DOHH2 (cell line): ENCODE measurements around the gene HOXA13.
A peak's percentile ranks its signal among the peaks of the same experiment; 100 is the strongest.

ENCODE experiments used
- H3F3A ChIP-seq: fragments of 200-600 bp; sonication (generic), shearing (Covaris generic); 2 replicates; pipeline ENCODE4 v1.6.0; 2016; ENCODE audit warnings: antibody characterized with exemption, mild to moderate bottlenecking; ENCODE audit not compliant: control insufficient read depth, insufficient read depth
- H3K27ac ChIP-seq: fragments of 200-600 bp; sonication (generic); 2 replicates; pipeline ENCODE4 v1.5.1; 2014; ENCODE audit warnings: low read depth, mild to moderate bottlenecking, low read length, moderate library complexity
- H3K27me3 ChIP-seq: fragments of 200-600 bp; sonication (generic); 2 replicates; pipeline ENCODE4 v1.6.1; 2014; ENCODE audit warnings: mild to moderate bottlenecking, low read length, mixed read lengths; ENCODE audit not compliant: control insufficient read depth
- H3K36me3 ChIP-seq: fragments of 200-600 bp; sonication (generic); 2 replicates; pipeline ENCODE4 v1.6.1; 2014; ENCODE audit warnings: mild to moderate bottlenecking, low read length, moderate library complexity, mixed read lengths; ENCODE audit not compliant: control insufficient read depth
- H3K4me1 ChIP-seq: fragments of 200-600 bp; sonication (generic); 2 replicates; pipeline ENCODE4 v1.6.1; 2014; ENCODE audit warnings: mild to moderate bottlenecking, low read length, mixed read lengths; ENCODE audit not compliant: control insufficient read depth
- H3K4me2 ChIP-seq: fragments of 200-600 bp; sonication (generic); 2 replicates; pipeline ENCODE4 v1.6.0; 2014; ENCODE audit warnings: mild to moderate bottlenecking, low read length, moderate library complexity
- H3K4me3 ChIP-seq: fragments of 200-600 bp; sonication (generic); 2 replicates; pipeline ENCODE4 v1.5.1; 2014; ENCODE audit warnings: mild to moderate bottlenecking, low read length, mixed read lengths
- H3K79me2 ChIP-seq: fragments of 200-600 bp; sonication (generic); 2 replicates; pipeline ENCODE4 v1.6.1; 2014; ENCODE audit warnings: mild to moderate bottlenecking, low read length, mixed read lengths; ENCODE audit not compliant: control insufficient read depth
- H3K9me2 ChIP-seq: fragments of 200-600 bp; sonication (generic); replicated peaks from 2 replicates; pipeline ENCODE4 v1.6.1; 2014; ENCODE audit warnings: mild to moderate bottlenecking, low read length, mixed read lengths; ENCODE audit not compliant: control insufficient read depth
- H3K9me3 ChIP-seq: fragments of 200-600 bp; sonication (generic); 2 replicates; pipeline ENCODE4 v1.6.1; 2014; ENCODE audit warnings: antibody characterized with exemption, low read length, mixed read lengths; ENCODE audit not compliant: control insufficient read depth, insufficient read depth
- H4K20me1 ChIP-seq: fragments of 200-600 bp; sonication (generic); 2 replicates; pipeline ENCODE4 v1.6.0; 2014; ENCODE audit warnings: low read depth, mild to moderate bottlenecking, antibody characterized with exemption, low read length, moderate library complexity; ENCODE audit not compliant: control insufficient read depth, insufficient read depth
- CTCF ChIP-seq: fragments of 200-600 bp; sonication (generic); IDR thresholded peaks from one replicate; pipeline ENCODE4 v1.5.1; 2014; ENCODE audit warnings: antibody characterized with exemption, mild to moderate bottlenecking, low read depth, low read length; ENCODE audit not compliant: poor library complexity, severe bottlenecking
- EZH2phosphoT487 ChIP-seq: fragments of 200-600 bp; sonication (generic); IDR thresholded peaks from 2 replicates; pipeline ENCODE4 v1.6.1; 2017; ENCODE audit warnings: borderline replicate concordance, mild to moderate bottlenecking, antibody characterized with exemption, low read length, moderate library complexity, mixed read lengths

The HOXA13 gene

GRCh38 chr7:27148031-27148755, 51.7 kb downstream of the HOXA13 start:
- Histone ChIP-seq H3K79me2 (no peaks in the 10 kb centered on the region), H3K4me3 (peak overlapping the region; percentile 77), H3K9me2 (no peaks in the 10 kb centered on the region), H3K27me3 (peaks cover 54% of the 10 kb centered on the region), H4K20me1 (no peaks in the 10 kb centered on the region), H3K4me1 (peaks cover 52% of the 10 kb centered on the region), H3K36me3 (no peaks in the 10 kb centered on the region), H3F3A (no peaks in the 10 kb centered on the region), H3K9me3 (no peaks in the 10 kb centered on the region), H3K27ac (no peak overlapping the region), H3K4me2 (peak overlapping the region; percentile 94)
- 0 out of 2 replicates have a peak, but pooled peaks have one; percentile 46 for TF ChIP-seq EZH2phosphoT487
- TF ChIP-seq CTCF, result no peak

- Histone ChIP-seq H4K20me1 (no peaks in the 10 kb centered on the region), H3K4me3 (peak within 1 kb of the TSS; percentile 77), H3K9me2 (no peaks in the 10 kb centered on the region), H3K27ac (no peak within 1 kb of the TSS), H3K36me3 (no peaks in the 10 kb centered on the region), H3K9me3 (no peaks in the 10 kb centered on the region), H3F3A (no peaks in the 10 kb centered on the region), H3K27me3 (peaks cover 50% of the 10 kb centered on the region), H3K4me2 (peak within 1 kb of the TSS; percentile 94), H3K79me2 (no peaks in the 10 kb centered on the region), H3K4me1 (peaks cover 51% of the 10 kb centered on the region)
- no peak for TF ChIP-seq CTCF
- 0 out of 2 replicates have a peak, but pooled peaks have one; percentile 46 for TF ChIP-seq EZH2phosphoT487
Measured at GRCh38 chr7:27147199-27148030, 52.5 kb downstream of the HOXA13 start, which contains the start of gene HOXA6. HOXA6 (minus strand) TSS chr7:27147774; CDS start chr7:27147749, 25 bp downstream.

- Histone ChIP-seq H3K4me3 (no peak overlapping the region), H3K9me2 (no peaks in the 10 kb centered on the region), H3K79me2 (no peaks in the 10 kb centered on the region), H3K36me3 (no peaks in the 10 kb centered on the region), H3K27me3 (peaks cover 45% of the 10 kb centered on the region), H4K20me1 (no peaks in the 10 kb centered on the region), H3F3A (no peaks in the 10 kb centered on the region), H3K9me3 (no peaks in the 10 kb centered on the region), H3K4me2 (no peak overlapping the region), H3K27ac (no peak overlapping the region), H3K4me1 (peaks cover 43% of the 10 kb centered on the region)
- TF ChIP-seq CTCF (no peak), EZH2phosphoT487 (no peak)
Measured at GRCh38 chr7:27146491-27147198, 53.2 kb downstream of the HOXA13 start.
